NCI-H2196 treated with DMSO at 0.1 percent for 48 hours (cell line): ENCODE data around the gene CDK11A.
"Not testable (repeated sequence)": the region's sequence is repeated elsewhere in the genome, so short reads cannot be mapped to it uniquely, and the experiment has no call there.

Source experiments
- DNase-seq: peaks from one replicate; lab custom pipeline; 2025; ENCODE audit not compliant: unreplicated experiment; lab: John Stamatoyannopoulos, UW

The CDK11A gene

DNA sequence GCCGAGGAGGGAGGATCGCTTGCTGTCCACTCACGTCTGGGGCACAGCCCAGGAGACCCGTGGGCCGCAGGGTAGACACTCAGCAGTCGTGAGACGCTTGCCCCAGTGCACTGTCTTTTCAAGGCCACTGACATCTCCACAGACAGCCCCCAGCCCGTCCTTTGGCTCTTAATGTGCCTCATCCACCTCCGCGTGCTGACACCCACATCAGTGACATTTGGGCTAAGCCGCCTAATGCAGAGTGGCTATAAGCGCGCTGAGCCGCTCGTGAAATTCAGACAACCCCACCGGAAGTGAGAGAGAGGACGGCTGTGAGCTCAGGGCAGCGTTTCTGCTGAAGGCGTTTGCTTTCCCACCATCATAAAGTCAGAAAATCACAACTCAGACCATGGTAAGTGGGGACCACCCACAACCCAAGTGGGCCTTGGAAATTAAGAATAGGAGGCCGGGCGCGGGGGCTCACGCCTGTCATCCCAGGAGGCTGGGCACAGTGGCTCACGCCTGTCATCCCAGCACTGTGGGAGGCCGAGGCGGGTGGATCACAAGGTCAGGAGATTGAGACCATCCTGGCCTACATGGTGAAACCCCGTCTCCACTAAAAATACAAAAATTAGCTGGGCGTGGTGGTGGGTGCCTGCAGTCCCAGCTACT, 40.0 kb downstream of the CDK11A start:
- no peak for DNase-seq

DNA sequence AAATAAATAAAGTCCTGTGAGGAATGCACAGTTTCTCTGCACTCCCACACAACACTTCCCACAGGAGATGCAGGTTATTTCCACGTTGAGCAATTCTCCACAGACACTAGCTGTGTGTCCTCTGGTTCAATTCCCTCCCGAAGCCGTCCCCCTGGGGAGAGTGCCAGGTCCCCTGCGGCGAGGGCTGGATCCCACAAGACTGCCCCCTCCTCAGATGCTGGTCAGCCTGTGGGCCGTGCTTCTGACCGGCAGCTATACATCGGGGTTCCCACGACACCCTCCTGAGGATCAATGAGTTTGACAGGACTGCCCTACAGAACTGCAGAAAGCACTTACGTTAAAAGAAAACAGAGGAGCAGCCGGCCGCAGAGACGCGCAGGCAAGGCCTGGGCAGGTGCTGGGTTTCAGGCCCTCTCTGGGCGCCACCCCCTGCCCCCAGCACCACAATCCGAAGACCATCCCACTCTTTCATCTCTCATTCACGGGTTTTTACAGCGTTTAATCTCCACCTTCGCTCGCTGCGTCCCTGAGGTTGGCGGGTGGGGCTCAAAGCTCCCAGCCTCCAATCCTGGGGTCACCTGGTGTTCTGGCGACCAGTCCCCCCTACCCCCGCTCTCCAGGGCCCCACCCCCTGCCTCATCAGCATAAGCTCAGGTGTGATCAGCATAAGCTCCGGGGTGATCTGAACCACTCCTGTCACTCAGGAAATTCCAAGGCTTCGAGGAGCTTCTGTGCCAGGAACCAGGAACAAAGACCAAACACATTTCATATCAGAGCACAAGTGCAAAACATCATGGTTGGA, 40.9 kb downstream of the CDK11A start:
- DNase-seq = no peak

DNA sequence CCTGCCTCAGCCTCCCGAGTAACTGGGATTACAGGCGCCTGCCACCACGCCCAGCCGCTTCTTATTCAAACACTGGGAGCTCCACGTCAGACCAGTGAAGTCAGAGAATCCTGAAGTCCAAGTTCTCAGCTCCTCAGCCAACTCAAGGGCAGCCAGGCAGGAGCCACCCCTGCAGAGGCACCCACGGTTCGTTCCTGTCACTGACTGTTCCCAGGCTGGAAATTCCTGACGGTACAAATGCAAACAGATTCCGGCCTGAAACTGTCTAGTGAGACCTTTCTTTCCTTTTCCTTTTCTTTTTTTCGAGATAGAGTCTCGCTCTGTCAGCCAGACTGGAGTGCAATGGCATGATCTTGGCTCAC, 43.3 kb downstream of the CDK11A start:
- DNase-seq = no peak

DNA sequence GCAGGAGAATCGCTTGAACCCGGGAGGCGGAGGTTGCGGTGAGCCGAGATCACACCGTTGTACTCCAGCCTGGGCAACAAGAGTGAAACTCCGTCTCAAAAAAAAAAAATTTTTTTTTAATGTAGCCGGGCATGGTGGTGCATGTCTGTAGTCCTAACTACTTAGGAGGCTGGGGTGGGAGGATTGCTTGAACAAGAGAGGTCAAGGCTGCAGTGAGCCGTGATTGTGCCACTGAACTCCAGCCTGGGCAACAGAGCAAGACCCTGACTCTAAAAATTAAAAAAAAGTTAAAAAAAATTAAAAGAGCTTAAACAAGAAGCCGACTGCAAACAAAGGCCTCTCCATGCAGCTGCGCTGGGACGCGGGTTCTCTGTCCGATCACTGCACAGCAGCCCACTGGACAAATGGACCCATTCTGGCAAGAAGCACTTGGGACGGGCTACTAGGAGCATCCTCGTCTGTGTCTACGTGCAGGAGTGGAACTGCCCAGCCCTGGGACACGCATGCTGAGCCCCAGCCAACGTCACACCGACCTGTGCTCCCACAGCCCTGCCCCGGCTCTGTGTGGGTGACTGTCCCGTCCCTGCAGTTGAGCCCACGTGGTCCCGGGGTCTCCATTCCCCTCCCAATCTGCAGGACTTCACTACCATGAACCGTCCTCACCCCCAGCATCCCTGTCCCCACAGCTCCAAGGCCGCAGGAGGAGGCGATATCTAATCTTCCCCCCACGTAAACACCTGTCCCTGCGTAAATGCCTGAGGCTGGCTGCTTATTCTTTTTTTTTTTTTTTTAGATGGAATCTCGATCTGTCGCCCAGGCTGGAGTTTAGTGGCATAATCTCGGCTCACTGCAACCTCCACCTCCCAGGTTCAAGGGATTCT, 43.9 kb downstream of the CDK11A start:
- DNase-seq = no peak

DNA sequence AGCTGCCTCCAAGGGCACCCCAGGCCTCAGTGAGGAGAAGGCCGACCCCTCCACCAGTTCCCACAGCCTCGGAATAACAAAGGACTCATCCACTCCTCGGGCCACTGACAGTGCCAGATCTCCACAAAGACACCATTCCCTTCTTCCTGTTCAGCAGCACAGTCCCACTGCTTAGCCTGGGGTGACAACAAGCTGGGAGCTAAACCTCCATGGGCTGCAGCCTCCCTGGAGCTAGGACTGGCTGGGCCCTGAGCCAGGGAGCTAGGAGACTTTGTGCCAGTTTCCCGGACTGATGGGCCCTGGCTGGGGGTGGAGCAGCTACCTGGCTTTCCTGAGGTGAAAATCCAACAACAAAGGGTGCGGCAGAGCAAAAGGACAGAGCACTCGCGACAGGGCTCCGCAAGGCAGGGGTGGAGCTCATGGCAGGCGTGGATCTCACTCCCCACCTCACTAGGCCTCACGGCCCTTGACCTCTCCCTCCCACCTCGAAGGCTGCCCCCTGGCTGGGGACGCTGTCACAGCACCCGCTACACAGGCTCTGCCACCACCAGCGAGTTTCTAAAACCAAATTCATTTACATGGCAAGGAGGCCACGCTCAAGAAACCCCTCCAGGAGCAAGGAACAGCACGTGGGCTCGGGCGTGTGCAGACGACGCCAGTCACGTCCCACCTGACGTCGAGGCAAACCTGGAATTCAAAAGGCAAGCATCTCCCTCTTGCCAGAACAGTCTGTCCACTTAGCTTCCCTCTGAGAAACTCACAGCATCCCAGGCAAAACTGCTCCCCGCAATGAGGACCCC, 45.4 kb downstream of the CDK11A start:
- DNase-seq = no peak

DNA sequence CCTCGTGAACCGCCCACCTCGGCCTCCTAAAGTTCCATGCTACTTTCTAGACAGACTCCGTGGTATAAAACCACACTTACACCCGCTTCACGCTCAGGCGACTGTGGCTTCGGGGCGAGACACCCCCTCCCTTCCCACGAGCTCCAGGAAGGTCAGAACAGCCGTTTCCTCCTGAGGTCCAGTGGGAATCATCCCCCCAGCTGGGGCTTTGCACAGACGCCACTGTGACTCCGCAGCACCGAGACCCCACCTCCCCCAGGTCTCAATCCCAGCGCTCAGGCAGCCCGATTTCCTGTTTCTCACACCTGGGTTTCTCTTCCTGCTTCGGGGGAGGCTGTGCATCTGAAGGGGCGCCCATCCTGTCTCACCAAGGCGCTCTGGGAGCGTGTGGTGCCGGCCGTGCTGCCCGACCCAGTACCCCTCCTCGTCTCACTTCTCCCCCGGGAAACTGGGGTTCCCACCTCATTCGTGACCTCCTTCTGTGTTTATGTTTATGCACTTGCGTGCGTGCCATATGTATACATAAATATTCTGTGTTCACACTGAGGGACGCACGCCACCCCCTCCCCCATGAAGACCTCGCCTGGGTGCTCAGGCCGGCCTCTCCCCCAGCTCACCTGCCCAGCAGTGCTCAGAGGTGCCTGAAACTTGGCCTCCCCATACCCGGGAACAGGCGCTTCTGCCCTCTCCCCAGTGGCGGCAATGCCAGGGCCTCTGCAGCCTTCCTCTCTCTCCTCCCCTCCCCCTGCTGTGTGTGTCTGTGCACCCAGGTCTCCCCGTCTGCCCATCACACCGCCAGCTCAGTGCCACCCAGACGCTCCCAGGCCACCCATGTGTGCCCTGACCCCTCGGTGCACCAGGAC, 46.2 kb downstream of the CDK11A start:
- DNase-seq = no peak

DNA sequence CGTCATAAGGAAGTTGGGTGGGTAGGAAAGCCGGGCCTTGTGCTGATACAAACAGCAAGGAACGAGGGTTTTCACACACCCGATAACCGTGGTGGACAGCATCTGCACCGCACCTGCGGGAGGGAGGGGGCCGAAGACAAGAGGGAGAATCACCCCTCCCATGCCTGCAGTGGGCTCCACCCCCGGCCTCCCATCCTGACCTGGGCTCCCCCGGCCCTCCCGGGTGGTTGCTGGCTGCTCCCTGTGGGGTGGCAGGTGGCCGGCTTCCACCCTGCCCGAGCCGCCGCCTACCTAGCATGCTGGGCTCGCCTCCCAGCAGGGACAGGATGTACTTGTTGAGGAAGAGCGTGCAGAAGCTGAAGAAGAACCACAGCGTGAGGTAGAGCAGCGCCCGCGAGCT, 48.1 kb downstream of the CDK11A start:
- DNase-seq = not testable (repeated sequence)

DNA sequence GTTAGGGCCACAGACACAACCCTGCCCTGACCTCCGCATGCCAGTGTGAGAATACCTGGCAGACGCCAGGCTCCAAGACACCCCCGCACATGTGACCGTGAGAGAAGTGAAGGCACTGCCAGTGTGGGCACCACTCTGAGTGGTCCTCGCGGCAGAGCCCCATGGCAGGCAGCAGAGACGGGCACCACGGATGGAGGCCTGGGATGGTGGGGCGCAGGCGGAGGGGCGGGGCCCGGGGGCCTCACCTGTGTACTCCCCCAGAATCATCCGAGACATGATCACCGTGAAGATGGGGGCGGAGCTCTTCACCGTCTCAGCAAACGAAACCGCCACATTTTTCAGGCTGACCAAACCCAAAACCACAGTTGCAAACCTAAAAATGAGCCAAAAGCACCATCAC, 48.9 kb downstream of the CDK11A start:
- not testable (repeated sequence) for DNase-seq

DNA sequence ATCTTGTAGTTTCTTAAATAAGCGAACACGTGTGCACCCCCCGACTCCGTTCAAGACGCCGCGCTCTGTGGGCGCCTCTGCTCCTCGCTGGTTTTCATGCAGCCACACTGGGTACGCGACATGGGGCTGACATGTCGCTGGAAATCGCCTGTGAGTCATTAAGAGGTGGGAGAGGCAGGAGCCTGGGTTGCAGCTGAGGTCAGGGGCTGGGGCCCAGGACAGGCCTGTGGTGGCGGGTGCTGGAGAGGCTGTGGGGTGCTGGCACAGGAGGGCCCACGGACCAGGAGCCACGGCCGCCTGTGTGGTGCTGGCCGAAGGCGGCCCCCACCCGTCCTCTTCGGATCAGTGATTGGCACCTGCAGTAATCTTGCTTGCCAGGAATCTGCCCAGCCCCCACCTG, 49.4 kb downstream of the CDK11A start:
- DNase-seq = not testable (repeated sequence)

DNA sequence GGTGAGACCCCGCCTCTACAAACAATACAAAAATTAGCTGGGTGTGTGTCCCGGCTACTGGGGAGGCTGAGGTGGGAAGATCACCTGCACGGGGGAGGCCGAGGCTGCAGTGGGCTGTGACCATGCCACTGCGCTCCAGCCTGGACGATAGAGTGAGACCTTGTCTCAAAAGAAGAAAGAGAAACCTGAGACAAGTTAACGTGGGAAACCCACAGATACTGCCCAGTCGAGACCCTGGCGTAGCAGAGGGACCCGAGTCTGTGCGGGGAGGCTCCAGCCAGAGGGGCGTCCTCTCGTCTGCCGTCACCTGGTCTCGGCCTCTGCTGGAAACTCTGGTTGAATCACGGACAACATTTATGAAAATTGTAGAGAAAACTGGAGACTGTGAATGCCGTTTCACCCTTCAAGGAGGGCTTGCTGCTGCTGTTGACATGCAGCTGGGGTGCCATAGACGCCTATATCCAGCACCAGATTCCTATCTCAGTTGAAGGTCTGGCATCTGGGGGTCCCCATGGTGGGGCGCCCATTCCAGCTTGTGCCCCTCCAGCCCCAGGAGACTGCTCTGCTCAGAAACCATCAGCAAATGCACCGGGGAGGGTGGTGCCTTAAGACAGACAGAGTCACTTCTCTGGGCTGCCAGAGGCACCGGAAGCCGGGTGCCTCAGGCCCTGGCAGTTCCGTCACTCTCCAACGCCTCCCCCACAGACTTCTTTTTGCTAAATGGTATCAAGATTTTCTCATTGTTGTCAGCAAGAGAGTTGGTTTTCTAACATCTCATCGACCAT, 51.8 kb downstream of the CDK11A start:
- DNase-seq = no peak

DNA sequence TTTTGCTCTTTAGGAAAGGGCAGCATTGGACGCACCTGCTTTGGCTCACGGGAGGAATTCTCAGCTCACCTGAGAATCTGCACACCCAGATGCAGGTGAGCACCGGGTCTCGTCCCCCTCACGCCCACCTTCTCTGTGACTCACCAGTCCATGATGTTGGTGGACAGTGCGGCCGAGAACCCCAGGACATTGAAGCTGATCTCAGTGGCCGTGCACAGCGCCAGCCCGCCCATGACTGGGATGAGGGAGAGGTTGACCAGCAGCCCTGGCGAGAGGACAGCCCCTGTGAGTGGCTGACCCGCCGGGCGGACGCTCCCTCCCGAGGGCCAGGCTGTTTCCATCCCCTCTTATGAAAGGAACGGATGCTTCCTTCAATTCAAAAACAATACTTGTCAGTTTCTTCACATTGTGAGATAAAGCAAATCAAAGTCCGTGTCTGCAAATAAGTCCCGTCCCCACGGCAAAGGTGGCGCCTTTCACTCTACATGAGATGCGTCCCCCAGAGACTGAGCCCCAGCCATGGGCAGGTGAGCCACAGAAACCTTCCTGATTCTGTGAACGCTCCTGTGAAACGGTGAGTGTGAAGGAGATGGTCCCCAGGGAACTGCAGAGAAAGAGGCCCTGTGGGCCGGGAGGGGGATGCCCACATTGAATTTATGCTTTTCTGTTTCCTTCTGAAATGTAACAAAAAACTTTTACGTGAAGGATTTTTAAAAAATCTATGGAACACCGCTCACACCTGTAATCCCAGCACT, 52.6 kb downstream of the CDK11A start:
- no peak for DNase-seq

DNA sequence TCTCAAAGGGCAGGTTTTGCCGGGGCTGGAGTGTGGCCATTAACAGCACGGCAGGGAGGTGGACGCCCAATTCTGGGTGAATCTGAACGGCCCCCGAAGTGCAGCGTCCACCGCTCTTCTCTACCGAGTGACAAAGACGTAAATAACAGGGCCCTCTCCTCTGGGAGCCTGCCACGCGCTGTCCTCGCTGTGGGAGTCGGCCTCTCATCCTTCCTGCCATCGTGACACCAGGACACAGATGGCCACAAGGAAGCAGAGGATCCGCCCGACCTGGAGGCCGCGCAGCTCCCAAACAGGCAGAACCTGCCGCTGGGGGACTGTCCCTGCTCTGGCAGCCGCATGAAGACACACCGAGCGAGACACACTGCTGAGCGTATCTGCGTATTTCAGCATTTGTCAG, 53.3 kb downstream of the CDK11A start:
- no peak for DNase-seq

DNA sequence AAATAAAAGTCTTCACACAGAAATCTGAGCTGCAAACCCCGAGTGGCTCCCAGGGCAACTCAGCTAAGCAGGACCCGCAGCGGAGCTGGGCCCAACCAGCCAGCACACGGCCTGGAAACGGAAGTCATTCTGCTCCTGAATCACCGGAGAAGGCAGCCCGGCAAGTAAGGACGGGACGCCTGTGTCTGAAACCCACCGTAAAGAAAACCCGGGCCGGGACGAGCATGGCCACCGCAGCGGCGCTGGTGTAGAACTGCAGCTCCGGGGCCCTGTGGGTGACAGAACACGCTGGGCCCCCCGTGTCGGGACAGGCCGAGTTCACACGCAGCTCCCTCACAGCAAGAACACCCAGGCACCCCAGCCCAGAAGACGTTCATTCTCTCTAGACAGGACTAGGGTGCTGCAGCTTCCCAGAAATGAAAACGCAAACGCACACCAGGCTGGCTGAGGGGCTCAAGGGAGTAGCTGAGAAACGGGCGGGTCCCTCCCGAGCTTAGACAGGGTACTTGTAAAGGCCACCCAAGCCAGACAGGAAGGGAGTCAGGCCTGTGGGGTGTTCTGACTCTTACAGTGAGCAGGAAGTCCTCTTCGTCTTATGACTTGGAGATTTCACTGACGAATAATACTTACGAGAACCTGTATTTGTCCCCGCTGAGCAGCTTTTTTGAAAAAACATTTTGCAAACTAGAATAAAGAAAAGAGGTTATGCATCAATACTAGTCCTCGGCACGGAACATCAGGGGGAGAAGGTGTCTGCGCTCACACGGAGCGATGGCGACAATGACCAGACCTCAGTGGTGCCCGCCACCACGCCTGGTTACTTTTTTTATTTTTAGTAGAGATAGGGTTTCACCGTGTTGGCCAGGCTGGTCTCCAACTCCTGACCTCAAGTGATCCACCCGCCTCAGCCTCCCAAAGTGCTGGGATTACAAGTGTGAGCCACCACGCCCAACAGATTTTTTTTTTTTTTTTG, 54.4 kb downstream of the CDK11A start:
- DNase-seq = no peak

DNA sequence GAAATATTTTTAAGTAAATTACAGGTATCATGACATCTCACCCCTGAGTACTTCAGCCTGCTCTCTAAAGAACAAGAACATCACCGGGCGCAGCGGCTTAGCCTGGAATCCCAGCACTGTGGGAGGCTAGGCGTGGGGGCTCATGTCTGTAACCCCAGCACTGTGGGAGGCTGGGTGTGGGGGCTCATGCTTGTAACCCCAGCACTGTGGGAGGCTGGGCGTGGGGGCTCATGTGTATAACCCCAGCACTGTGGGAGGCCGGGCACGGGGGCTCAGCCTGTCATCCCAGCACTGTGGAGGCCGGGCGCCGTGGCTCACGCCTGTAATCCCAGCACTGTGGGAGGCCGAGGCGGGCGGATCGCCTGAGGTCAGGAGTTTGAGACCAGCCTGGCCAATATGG, 57.6 kb downstream of the CDK11A start:
- no peak for DNase-seq

DNA sequence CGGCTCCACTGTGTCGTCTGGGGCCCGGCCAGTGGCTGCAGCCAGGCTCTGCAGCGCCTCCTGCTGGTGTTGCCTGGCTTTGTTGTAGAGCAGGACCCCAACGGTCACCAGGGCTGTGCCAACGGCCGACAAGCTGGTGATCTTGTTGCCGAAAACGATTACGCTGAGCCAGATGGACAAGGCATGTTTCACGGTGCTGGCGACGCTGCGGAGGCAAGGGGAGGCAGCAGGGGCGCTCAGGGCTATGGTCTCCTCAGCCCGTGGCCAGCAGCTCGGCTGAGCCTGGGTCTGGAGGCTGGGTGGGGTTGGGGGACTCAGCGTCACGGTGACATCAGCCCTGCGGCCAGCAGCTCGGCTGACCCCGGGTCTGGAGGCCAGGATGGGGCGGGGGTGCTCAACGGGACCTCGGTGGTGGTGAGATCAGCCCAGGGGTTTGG, 58.3 kb downstream of the CDK11A start:
- DNase-seq = no peak

DNA sequence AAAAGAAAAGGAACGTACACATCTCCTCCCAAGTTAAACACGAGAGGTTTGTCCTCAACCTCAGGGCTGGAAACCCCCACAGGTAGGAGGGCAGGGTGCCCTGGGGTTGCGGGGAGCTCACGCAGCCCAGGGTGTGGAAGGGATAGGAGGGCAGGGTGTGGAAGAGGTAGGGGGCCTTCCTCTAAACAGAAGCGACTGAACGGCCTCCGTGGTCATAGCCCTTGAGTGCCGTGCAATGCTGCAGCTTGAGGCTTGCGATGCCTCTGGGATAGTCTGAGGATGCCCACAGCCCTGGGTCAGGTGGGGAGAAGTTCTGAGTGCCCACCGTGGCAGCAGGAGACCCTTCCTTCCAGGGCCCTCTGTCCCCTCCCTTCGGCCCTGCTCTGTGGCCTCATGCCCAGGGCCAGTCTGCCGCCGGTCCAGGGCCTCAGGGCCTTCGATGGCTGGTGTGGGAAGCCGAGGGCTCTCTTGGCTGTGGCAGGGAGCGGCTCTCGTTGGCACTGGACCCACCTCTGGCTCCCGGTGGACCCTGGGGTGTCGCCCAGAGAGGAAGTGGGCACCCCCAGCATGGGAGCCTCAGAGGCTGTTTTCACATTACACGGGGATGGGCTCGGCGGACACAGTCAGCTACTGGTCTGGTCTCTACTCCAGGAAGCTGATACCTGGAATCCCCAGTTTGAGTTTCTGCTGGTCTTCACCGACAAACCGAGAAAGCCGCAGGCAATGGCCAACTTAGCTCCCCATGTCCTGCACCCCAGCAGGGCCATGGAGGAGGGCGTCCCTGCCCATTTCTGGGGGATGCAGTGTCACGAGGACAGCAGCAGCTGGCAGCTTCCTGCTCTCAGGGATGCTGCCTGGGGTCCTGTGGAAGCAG, 59.0 kb downstream of the CDK11A start:
- DNase-seq = no peak
